H54 (cell line): Measurements from ENCODE around the gene PAK4.
"Not testable (repeated sequence)": the region's sequence is repeated elsewhere in the genome, so short reads cannot be mapped to it uniquely, and the experiment has no call there.

Source experiments
- DNase-seq: peaks from one replicate; pipeline ENCODE4 v3.0.0; 2011; ENCODE audit warnings: low spot score, mixed read lengths; ENCODE audit not compliant: insufficient read length
- FAIRE-seq: peaks from 3 replicates; lab custom pipeline; 2011; peaks lifted over from hg19 to GRCh38; lab: Jason Lieb, UNC
- POLR2A ChIP-seq: IDR thresholded peaks from 2 replicates; pipeline ENCODE4 v1.6.1; 2011; ENCODE audit warnings: low read depth, mild to moderate bottlenecking, low read length

Gene PAK4

GRCh38 chr19:39206122-39206521 is 80.5 kb downstream of the PAK4 start:
- no peak for TF ChIP-seq POLR2A
- DNase-seq (no peak), FAIRE-seq (no peak)

GRCh38 chr19:39207293-39207836 is 81.8 kb downstream of the PAK4 start:
- FAIRE-seq, result no peak
- DNase-seq, result no peak
- TF ChIP-seq POLR2A, result no peak

- DNase-seq (no peak), FAIRE-seq (no peak)
- TF ChIP-seq POLR2A, result no peak
Measured at GRCh38 chr19:39208175-39208795, 82.7 kb downstream of the PAK4 start.

- DNase-seq (no peak), FAIRE-seq (no peak)
Measured at GRCh38 chr19:39209196-39209595, 83.6 kb downstream of the PAK4 start.

GRCh38 chr19:39211731-39212374 is 86.3 kb downstream of the PAK4 start:
- peak; percentile 57 for DNase-seq
- FAIRE-seq, result no peak
- TF ChIP-seq POLR2A, result no peak

More at GRCh38 chr19:39209196-39209595, 83.6 kb downstream of the PAK4 start:
- TF ChIP-seq POLR2A, result no peak

GRCh38 chr19:39212375-39212742 is 86.8 kb downstream of the PAK4 start:
- DNase-seq (no peak), FAIRE-seq (no peak)
- TF ChIP-seq POLR2A, result no peak

GRCh38 chr19:39215323-39215722 is 89.7 kb downstream of the PAK4 start:
- not testable (repeated sequence) for DNase-seq, FAIRE-seq

GRCh38 chr19:39217094-39217493 is 91.5 kb downstream of the PAK4 start:
- DNase-seq, result no peak
- no peak for TF ChIP-seq POLR2A
- FAIRE-seq, result no peak

- no peak for FAIRE-seq
- TF ChIP-seq POLR2A, result no peak
- no peak for DNase-seq
Measured at GRCh38 chr19:39218230-39219007, 92.8 kb downstream of the PAK4 start.

- DNase-seq, FAIRE-seq: not testable (repeated sequence)
Measured at GRCh38 chr19:39219108-39219507, 93.5 kb downstream of the PAK4 start.

GRCh38 chr19:39223703-39224279 is 98.2 kb downstream of the PAK4 start:
- FAIRE-seq (no peak), DNase-seq (peak; percentile 65)
- TF ChIP-seq POLR2A, result no peak

- DNase-seq (no peak), FAIRE-seq (no peak)
- no peak for TF ChIP-seq POLR2A
Measured at GRCh38 chr19:39224910-39225309, 99.3 kb downstream of the PAK4 start.
